ENCODE data around the gene ABLIM2.

Gene ABLIM2

GRCh38 chr4:7938609-7939376, 219.8 kb downstream of the ABLIM2 start:
- no peak overlapping the region for H3K4me2 ChIP-seq (ENCODE audit: low read depth, low read length)
- no peaks in the 10 kb centered on the region for H3K9me2 ChIP-seq (replicated peaks; ENCODE audit: insufficient read depth, low read length)
- H3K9me3 ChIP-seq (replicated peaks; ENCODE audit: insufficient read depth, low read length): no peaks in the 10 kb centered on the region
- H3F3A ChIP-seq (ENCODE audit: insufficient read depth, low read length): no peaks in the 10 kb centered on the region
- H3K4me3 ChIP-seq (ENCODE audit: low read length): no peak overlapping the region
- no peaks in the 10 kb centered on the region for H4K20me1 ChIP-seq (ENCODE audit: insufficient read depth, low read length)
- H3K4me1 ChIP-seq (ENCODE audit: low read length): no peaks in the 10 kb centered on the region
- H3K36me3 ChIP-seq (replicated peaks; ENCODE audit: insufficient read depth, low read length): no peaks in the 10 kb centered on the region
- H3K9ac ChIP-seq (ENCODE audit: low read length): no peak overlapping the region
- no peak overlapping the region for H2AFZ ChIP-seq (ENCODE audit: low read length)
- no peaks in the 10 kb centered on the region for H3K79me2 ChIP-seq (ENCODE audit: low read length)
- DNase-seq: no peak
- TF ChIP-seq EZH2phosphoT487 (IDR thresholded peaks at IDR 0.05; ENCODE audit: low read length) (no peak), EZH2 (optimal IDR thresholded peaks at IDR 0.05; ENCODE audit: low read depth, low read length) (no peak), CTCF (IDR thresholded peaks at IDR 0.05; ENCODE audit: low read length) (no peak)
- no peak overlapping the region for H3K27ac ChIP-seq (ENCODE audit: low read length)
- H3K27me3 ChIP-seq (replicated peaks; ENCODE audit: insufficient read depth, low read length): peaks cover 66% of the 10 kb centered on the region

GRCh38 chr4:7938266-7938608, 220.4 kb downstream of the ABLIM2 start:
- H3K9ac ChIP-seq (ENCODE audit: low read length): no peak overlapping the region
- no peak overlapping the region for H2AFZ ChIP-seq (ENCODE audit: low read length)
- no peak overlapping the region for H3K4me3 ChIP-seq (ENCODE audit: low read length)
- no peaks in the 10 kb centered on the region for H3K9me2 ChIP-seq (replicated peaks; ENCODE audit: insufficient read depth, low read length)
- no peak overlapping the region for H3K4me2 ChIP-seq (ENCODE audit: low read depth, low read length)
- peaks cover 68% of the 10 kb centered on the region for H3K27me3 ChIP-seq (replicated peaks; ENCODE audit: insufficient read depth, low read length)
- H3K79me2 ChIP-seq (ENCODE audit: low read length): no peaks in the 10 kb centered on the region
- no peaks in the 10 kb centered on the region for H3K9me3 ChIP-seq (replicated peaks; ENCODE audit: insufficient read depth, low read length)
- TF ChIP-seq EZH2phosphoT487 (IDR thresholded peaks at IDR 0.05; ENCODE audit: low read length) (no peak), EZH2 (optimal IDR thresholded peaks at IDR 0.05; ENCODE audit: low read depth, low read length) (no peak), CTCF (IDR thresholded peaks at IDR 0.05; ENCODE audit: low read length) (no peak)
- DNase-seq: no peak
- no peaks in the 10 kb centered on the region for H4K20me1 ChIP-seq (ENCODE audit: insufficient read depth, low read length)
- no peaks in the 10 kb centered on the region for H3F3A ChIP-seq (ENCODE audit: insufficient read depth, low read length)
- H3K36me3 ChIP-seq (replicated peaks; ENCODE audit: insufficient read depth, low read length): no peaks in the 10 kb centered on the region
- no peak overlapping the region for H3K27ac ChIP-seq (ENCODE audit: low read length)
- H3K4me1 ChIP-seq (ENCODE audit: low read length): no peaks in the 10 kb centered on the region

- H3K9ac ChIP-seq (ENCODE audit: low read length): no peak overlapping the region
- H3K27ac ChIP-seq (ENCODE audit: low read length): no peak overlapping the region
- no peaks in the 10 kb centered on the region for H3K9me2 ChIP-seq (replicated peaks; ENCODE audit: insufficient read depth, low read length)
- no peak overlapping the region for H3K4me3 ChIP-seq (ENCODE audit: low read length)
- H3K4me1 ChIP-seq (ENCODE audit: low read length): no peaks in the 10 kb centered on the region
- no peaks in the 10 kb centered on the region for H3K36me3 ChIP-seq (replicated peaks; ENCODE audit: insufficient read depth, low read length)
- no peaks in the 10 kb centered on the region for H3K9me3 ChIP-seq (replicated peaks; ENCODE audit: insufficient read depth, low read length)
- no peak overlapping the region for H2AFZ ChIP-seq (ENCODE audit: low read length)
- peaks cover 67% of the 10 kb centered on the region for H3K27me3 ChIP-seq (replicated peaks; ENCODE audit: insufficient read depth, low read length)
- H3K79me2 ChIP-seq (ENCODE audit: low read length): no peaks in the 10 kb centered on the region
- no peak overlapping the region for H3K4me2 ChIP-seq (ENCODE audit: low read depth, low read length)
- H4K20me1 ChIP-seq (ENCODE audit: insufficient read depth, low read length): no peaks in the 10 kb centered on the region
- no peak for DNase-seq
- TF ChIP-seq CTCF (IDR thresholded peaks at IDR 0.05; ENCODE audit: low read length) (no peak), EZH2phosphoT487 (IDR thresholded peaks at IDR 0.05; ENCODE audit: low read length) (no peak), EZH2 (optimal IDR thresholded peaks at IDR 0.05; ENCODE audit: low read depth, low read length) (no peak)
- H3F3A ChIP-seq (ENCODE audit: insufficient read depth, low read length): no peaks in the 10 kb centered on the region
These were observed 221.6 kb downstream of the ABLIM2 start for GRCh38 chr4:7937006-7937405.
